SIG-M5 (cell line): Measurements from ENCODE around the gene C15orf39.
"Not testable (repeated sequence)": the region's sequence is repeated elsewhere in the genome, so short reads cannot be mapped to it uniquely, and the experiment has no call there.

Experiments used
- DNase-seq: peaks from one replicate; lab custom pipeline; 2025; lab: John Stamatoyannopoulos, UW

C15orf39 gene

DNA sequence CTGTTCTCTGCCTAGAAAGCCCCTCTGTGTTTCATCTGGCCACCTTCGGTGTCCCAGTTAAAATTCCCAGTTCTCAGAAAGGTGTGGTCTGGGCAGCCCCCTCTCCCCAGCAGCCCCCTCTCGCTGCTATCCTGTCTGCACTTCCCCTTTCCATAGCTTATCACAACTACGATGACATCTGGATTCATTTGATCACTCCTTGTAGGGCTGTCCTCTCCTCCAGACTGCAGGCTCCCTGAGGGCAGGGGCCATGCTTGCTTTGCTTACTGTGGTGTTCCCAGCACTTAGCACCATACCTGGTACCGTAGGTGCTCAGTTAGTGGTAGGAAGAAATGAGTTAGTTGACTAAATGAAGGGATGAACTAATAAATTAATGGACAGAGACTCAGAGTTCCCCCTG is 30.2 kb downstream of the C15orf39 start:
- DNase-seq, result no peak

GRCh38 chr15:75232252-75232813 is 30.7 kb downstream of the C15orf39 start:
- no peak for DNase-seq

- no peak for DNase-seq
These were observed 31.3 kb downstream of the C15orf39 start for GRCh38 chr15:75232826-75233503.

DNA sequence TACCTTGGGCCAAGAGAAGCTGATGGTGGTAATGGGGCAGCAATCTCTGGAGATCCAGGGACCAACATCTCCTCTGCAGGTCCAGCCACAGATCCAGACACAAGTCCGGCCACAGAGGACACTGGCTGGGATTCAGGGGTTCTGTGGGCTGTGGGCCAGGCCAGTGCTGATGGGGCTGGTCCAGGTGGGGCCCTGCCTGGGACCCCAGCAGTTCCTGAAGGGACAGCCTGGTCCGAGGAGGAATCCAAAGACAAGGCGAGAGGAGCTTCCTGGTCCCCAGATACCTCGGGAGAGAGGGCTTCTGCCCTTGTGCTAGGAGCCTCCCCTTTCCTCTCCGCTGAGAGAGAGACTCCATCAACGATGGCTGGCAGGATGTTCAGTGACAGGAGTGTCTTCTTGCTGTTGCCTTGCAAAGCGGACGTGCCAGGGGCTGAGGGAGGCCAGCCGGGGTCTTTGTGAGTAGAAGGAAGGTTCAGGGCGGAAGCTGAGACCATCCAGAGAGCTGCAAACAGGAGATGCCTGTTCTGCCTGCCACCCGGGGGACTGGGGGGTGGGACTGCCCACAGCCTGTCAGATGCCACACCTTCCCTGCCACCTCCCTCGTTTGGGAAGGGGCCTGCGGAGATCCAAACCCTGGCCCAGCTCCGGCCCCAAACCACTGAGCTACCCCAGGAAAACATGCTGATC is 32.0 kb downstream of the C15orf39 start:
- DNase-seq, result no peak

- DNase-seq, result no peak
These were observed 32.6 kb downstream of the C15orf39 start for GRCh38 chr15:75234191-75234810.

- DNase-seq, result no peak
These were observed 33.5 kb downstream of the C15orf39 start for GRCh38 chr15:75235051-75235673.

DNA sequence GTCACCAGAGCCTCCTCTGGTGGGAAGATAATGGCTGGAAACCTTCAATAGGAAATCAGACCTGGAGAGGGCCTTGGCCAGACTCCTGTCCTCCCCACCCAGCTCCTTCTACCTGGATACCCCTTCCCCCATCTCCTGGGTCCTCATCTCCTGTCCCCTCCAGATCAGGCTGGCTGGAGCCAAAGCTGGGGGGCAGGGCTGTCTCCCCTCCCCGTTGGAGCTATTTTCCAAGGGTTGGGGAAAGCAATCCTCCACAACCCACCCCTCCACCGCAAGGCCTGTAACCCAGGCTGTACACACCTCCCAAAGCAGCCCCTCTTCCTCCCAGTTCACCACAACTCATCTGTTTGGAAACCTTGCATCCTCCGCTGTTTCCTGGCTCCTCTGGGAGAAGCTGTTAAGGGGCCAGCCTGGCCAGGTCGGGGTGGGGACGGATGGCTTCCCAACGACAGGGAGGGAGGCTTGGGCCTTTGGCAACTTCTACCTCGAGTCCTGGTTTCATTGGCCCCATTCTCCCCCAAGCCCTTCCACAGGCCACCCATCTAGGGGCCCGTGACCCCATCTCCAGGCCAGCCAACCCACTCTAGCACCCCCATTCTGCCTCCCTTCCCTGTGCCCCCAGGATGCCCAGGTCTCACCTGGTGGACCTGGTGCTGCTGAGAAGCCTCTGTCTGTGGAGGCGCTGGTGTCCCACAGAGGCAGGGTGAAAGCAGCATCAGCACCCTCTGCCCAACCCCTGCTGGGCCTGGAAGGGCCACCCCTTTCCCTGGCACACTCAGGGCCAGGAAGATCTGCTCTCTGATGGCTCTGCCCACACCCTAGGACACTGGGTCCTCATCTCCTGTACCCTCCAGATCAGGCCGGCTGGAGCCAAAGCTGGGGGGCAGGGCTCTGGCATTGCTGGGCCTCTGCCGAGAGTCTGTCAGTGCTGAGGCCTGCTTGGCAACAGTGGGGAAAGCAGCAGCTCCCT is 34.4 kb downstream of the C15orf39 start:
- DNase-seq, result no peak

- DNase-seq, result no peak
These were observed 35.8 kb downstream of the C15orf39 start for GRCh38 chr15:75237316-75237982.

- no peak for DNase-seq
These were observed 36.5 kb downstream of the C15orf39 start for GRCh38 chr15:75238150-75238549.

GRCh38 chr15:75245741-75246140 is 44.1 kb downstream of the C15orf39 start:
- not testable (repeated sequence) for DNase-seq

GRCh38 chr15:75248991-75249390 is 47.3 kb downstream of the C15orf39 start:
- DNase-seq, result not testable (repeated sequence)

- DNase-seq, result no peak
These were observed 48.0 kb downstream of the C15orf39 start for GRCh38 chr15:75249726-75250125.

GRCh38 chr15:75251343-75251742 is 49.7 kb downstream of the C15orf39 start:
- not testable (repeated sequence) for DNase-seq

DNA sequence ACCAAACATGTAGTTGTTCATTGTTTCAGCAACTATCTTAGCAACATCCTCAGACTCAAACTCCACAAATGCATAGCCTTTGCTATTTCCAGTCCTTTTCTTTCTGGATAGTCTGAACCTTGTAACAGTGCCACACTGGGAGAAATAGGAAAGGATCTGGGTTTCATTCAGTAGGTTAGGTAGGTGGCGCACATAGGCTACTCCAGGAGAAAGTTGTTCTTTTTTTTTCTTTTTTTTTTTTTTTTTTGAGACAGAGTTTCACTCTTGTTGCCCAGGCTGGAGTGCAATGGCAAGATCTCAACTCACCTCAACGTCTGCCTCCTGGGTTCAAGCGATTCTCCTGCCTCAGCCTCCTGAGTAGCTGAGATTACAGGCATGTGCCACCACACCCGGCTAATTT is 50.6 kb downstream of the C15orf39 start:
- DNase-seq, result not testable (repeated sequence)

DNA sequence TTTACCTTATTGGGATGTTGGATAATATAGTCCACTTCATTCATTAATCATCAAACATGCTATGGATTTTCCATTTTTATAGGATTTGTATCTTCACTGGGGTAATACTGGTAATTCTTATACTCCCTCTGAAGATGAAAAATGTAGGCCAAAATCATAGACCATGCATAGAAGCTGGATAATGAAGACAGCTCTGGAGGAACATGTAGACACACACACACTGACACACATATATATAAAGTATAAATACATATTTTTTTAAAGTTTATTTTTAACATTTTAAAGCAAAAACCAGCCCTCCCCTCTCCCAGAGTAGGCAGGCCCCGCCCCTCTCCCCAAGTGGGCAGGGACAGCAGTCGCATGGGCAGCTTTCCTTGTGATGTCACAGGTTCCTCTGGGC is 56.4 kb downstream of the C15orf39 start, which contains the start of gene GOLGA6C:
TSS of gene GOLGA6C (plus strand) at position 301 of the 400 bp plus-strand sequence. CDS start 265 bp downstream, outside the sequence.
- DNase-seq, result not testable (repeated sequence)

- DNase-seq, result not testable (repeated sequence)
These were observed 57.1 kb downstream of the C15orf39 start for GRCh38 chr15:75258620-75259343.

- not testable (repeated sequence) for DNase-seq
These were observed 58.2 kb downstream of the C15orf39 start for GRCh38 chr15:75259873-75260272.
